SK-N-SH treated with all-trans-retinoic acid at 6 μM for 48 hours (cell line): ENCODE data around the gene LSM14A.

ENCODE experiments used
- ARNTL ChIP-seq: fragments of 450-650 bp; formaldehyde crosslinking; IDR thresholded peaks from 2 replicates; pipeline ENCODE4 v1.5.0; 2020; ENCODE audit warnings: low read depth, mild to moderate bottlenecking, moderate library complexity, borderline replicate concordance
- CSDC2 ChIP-seq: fragments of 250-450 bp; sonication (Bioruptor Pico); IDR thresholded peaks from 2 replicates; pipeline ENCODE4 v1.5.0; 2020; ENCODE audit warnings: mild to moderate bottlenecking, moderate library complexity
- RARB ChIP-seq: fragments of 250-450 bp; sonication (Bioruptor Pico); IDR thresholded peaks from 2 replicates; pipeline ENCODE4 v1.8.0; 2021; ENCODE audit warnings: mild to moderate bottlenecking, moderate library complexity
- TCF4 ChIP-seq: fragments of 250-450 bp; sonication (Bioruptor Pico); IDR thresholded peaks from 2 replicates; pipeline ENCODE4 v1.8.0; 2021; ENCODE audit warnings: mild to moderate bottlenecking, moderate library complexity, borderline replicate concordance
- ZNF70 ChIP-seq: fragments of 450-650 bp; formaldehyde crosslinking; IDR thresholded peaks from 2 replicates; pipeline ENCODE4 v1.5.0; 2020; ENCODE audit warnings: mild to moderate bottlenecking, moderate library complexity
- TF ChIP-seq, protein P1 (sequence below): fragments of 250-450 bp; sonication (Bioruptor Pico); IDR thresholded peaks from 2 replicates; pipeline ENCODE4 v1.5.1; 2021; ENCODE audit warnings: mild to moderate bottlenecking, moderate library complexity
- TF ChIP-seq, protein P2 (sequence below): fragments of 250-450 bp; sonication (Bioruptor Pico); IDR thresholded peaks from 2 replicates; pipeline ENCODE4 v1.8.0; 2020; ENCODE audit warnings: mild to moderate bottlenecking, moderate library complexity, borderline replicate concordance
- TF ChIP-seq, protein P3 (sequence below): fragments of 250-450 bp; sonication (Bioruptor Pico); IDR thresholded peaks from 2 replicates; pipeline ENCODE4 v1.8.0; 2021; ENCODE audit warnings: low read depth, mild to moderate bottlenecking, moderate library complexity, borderline replicate concordance

DNA sequence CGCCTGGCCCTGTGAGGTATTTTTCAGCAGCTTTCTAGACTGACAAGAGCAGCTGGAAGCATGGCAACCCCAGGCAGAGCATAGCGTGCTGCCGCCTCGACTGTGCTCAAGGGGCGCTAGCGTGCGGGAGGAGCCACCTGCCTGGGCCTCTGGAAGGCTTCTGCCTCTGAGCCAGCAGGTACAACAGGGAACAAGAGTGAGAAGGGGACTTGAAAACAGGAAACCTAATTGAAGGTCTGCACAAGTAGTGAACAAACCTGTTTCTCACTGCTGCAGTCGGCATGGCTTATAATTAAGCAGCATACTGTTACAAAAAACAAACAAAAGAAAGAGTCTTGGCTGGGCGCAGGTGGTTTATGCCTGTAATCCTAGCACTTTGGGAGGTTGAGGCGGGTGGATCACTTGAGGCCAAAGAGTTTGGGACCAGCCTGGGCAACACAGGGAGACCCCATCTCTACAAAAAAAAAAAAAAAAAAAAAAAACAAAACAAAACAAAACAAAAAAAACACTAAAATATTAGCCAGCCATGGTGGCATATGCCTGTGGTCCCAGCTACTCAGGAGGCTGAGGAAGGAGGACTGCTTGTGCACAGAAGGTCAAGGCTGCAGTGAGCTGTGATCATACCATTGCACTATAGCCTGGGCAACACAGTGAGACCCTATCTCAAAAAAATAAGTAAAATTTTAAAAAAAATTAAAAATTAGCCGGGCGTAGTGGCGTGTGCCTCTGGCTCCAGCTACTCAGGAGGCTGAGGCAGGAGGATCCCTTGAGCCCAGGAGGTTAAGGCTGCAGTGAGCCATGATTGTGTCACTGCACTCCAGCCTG, 69.4 kb downstream of the LSM14A start:
- TF ChIP-seq, protein P1, sequence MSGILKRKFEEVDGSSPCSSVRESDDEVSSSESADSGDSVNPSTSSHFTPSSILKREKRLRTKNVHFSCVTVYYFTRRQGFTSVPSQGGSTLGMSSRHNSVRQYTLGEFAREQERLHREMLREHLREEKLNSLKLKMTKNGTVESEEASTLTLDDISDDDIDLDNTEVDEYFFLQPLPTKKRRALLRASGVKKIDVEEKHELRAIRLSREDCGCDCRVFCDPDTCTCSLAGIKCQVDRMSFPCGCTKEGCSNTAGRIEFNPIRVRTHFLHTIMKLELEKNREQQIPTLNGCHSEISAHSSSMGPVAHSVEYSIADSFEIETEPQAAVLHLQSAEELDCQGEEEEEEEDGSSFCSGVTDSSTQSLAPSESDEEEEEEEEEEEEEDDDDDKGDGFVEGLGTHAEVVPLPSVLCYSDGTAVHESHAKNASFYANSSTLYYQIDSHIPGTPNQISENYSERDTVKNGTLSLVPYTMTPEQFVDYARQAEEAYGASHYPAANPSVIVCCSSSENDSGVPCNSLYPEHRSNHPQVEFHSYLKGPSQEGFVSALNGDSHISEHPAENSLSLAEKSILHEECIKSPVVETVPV (CRISPR knock-in tag): no peak
- TF ChIP-seq, protein P2, sequence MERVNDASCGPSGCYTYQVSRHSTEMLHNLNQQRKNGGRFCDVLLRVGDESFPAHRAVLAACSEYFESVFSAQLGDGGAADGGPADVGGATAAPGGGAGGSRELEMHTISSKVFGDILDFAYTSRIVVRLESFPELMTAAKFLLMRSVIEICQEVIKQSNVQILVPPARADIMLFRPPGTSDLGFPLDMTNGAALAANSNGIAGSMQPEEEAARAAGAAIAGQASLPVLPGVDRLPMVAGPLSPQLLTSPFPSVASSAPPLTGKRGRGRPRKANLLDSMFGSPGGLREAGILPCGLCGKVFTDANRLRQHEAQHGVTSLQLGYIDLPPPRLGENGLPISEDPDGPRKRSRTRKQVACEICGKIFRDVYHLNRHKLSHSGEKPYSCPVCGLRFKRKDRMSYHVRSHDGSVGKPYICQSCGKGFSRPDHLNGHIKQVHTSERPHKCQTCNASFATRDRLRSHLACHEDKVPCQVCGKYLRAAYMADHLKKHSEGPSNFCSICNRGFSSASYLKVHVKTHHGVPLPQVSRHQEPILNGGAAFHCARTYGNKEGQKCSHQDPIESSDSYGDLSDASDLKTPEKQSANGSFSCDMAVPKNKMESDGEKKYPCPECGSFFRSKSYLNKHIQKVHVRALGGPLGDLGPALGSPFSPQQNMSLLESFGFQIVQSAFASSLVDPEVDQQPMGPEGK (CRISPR knock-in tag): no peak
- no peak for TF ChIP-seq CSDC2 (CRISPR knock-in tag)
- no peak for TF ChIP-seq TCF4 (CRISPR knock-in tag)
- no peak for TF ChIP-seq ZNF70 (CRISPR knock-in tag)
- no peak for TF ChIP-seq ARNTL
- TF ChIP-seq RARB: no peak
- TF ChIP-seq, protein P3, sequence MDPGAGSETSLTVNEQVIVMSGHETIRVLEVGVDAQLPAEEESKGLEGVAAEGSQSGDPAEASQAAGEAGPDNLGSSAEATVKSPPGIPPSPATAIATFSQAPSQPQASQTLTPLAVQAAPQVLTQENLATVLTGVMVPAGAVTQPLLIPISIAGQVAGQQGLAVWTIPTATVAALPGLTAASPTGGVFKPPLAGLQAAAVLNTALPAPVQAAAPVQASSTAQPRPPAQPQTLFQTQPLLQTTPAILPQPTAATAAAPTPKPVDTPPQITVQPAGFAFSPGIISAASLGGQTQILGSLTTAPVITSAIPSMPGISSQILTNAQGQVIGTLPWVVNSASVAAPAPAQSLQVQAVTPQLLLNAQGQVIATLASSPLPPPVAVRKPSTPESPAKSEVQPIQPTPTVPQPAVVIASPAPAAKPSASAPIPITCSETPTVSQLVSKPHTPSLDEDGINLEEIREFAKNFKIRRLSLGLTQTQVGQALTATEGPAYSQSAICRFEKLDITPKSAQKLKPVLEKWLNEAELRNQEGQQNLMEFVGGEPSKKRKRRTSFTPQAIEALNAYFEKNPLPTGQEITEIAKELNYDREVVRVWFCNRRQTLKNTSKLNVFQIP: no peak
